Stomach smooth muscle (tissue), 2 donors: Measurements from ENCODE around the gene VAT1.
A peak's percentile ranks its signal among the peaks of the same experiment; 100 is the strongest.

ENCODE experiments used
- H3K27ac ChIP-seq: one replicate; pipeline ENCODE4 v1.7.0; 2013; ENCODE audit warnings: mild to moderate bottlenecking, low read length, inconsistent platforms
- H3K27me3 ChIP-seq, 2 donors: one replicate each; pipeline ENCODE4 v1.7.0; 2013; ENCODE audit warnings: low read length in 2 of 2; ENCODE audit not compliant: insufficient read depth in 2 of 2, control insufficient read depth in 1 of 2
- H3K36me3 ChIP-seq, 2 donors: one replicate each; pipeline ENCODE4 v1.7.0; 2013; ENCODE audit warnings: low read length in 2 of 2; ENCODE audit not compliant: control insufficient read depth in 2 of 2, insufficient read depth in 2 of 2
- H3K4me1 ChIP-seq: one replicate; pipeline ENCODE4 v1.7.0; 2013; ENCODE audit warnings: low read length; ENCODE audit not compliant: control insufficient read depth, insufficient read depth
- H3K4me3 ChIP-seq, 2 donors: one replicate each; pipeline ENCODE4 v1.7.0; 2013; ENCODE audit warnings: low read length in 2 of 2
- H3K9ac ChIP-seq, 2 donors: one replicate each; pipeline ENCODE4 v1.7.0; 2013; ENCODE audit warnings: low read length in 2 of 2, mild to moderate bottlenecking in 1 of 2
- H3K9me3 ChIP-seq, 2 donors: one replicate each; pipeline ENCODE4 v1.7.0; 2013; ENCODE audit warnings: low read length in 2 of 2; ENCODE audit not compliant: control insufficient read depth in 2 of 2
- donor health status: healthy.
- donor health status: Pancreatic carcinoma.

VAT1 gene

DNA sequence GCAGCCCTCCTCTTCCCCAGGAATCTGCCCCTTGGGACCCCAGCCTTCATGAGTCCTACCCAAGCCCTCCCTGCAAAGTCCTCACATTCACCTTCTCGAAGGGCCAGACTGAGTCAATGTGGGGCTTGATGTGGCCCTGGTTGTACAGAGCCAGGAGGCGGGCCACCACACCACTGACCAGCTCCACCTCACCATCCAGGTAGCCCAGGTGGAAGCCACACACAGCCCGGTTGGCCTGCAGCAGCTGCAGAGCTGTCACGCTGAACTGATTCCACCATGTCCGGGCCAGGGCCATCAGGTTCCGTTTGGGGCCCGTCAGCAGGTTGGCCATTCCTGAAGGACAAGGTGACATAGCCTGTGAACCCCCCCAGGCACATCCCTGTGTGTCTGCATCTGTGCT is 6.0 kb downstream of the VAT1 start:
- Histone ChIP-seq H3K9ac (no peak overlapping the region), H3K36me3 (peaks cover 32 to 37% of the 10 kb centered on the region in 2 donors), H3K27ac (peak overlapping the region; percentile 24), H3K9me3 (no peaks in the 10 kb centered on the region), H3K27me3 (no peaks in the 10 kb centered on the region), H3K4me1 (peaks cover 50% of the 10 kb centered on the region), H3K4me3 (peak overlapping the region in 1 of 2 donors; percentile 15)

DNA sequence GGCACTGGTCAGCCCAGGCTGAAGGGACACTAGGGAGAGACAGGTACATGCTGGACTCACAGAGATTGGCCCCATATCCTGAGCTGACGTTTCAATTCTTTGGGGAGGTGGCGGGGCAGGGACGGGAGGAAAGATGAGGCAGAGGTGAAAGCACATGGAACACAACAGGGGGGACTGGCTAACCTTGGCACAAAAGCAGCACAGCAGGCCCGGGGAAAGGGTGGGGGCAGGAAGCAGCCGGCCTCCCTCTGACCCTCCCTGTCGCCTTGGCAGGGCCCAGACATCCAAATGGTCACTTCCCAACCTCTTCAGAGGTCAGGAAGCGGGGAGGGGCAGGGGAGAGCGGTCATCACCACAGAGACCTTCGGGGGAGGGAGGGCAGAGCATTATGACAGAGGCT is 6.6 kb downstream of the VAT1 start:
- peaks cover 45% of the 10 kb centered on the region for H3K4me1 ChIP-seq
- H3K4me3 ChIP-seq: no peak overlapping the region
- H3K27ac ChIP-seq: peak overlapping the region; percentile 37

DNA sequence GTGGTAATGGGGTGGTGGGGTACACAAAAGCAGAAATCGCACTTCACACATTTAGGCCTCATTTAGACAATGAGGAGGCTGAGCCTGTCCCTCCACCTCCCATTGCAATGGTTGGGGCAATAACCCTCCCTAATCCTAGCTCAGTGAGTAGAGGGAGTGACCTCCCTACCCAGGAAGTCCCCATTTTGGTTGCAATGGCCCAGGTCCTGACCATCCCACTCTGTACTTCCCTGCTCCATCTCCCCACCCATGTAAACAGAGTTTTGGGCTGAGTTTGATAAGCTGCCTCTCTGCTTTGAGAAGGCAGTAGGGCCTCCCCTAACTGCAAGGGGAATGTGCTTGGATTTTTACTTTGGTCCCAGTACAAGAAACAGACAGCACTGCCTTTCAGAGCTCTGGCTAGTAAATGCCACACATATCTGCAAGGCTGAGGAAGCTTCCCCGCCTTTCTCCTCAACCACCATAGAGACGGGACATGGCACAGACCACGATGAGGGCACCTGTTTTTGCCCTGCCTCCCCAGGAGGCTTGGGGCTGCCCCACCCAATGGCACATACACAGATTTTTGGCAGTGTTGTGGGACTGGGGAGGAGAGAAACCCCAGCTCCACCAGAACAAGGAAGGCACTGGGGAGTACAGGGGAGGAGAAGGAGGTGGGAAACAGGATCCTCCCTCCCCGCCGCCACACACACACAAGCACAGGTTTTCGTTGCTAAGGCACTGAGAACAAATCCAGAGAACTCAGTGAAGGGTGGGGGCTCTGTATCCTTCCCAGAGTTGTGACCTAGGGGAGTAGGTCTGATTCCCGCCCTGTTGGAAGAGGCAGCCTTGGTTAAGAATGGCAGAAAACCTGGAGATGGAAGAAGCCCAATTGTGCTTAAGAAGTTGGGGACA is 7.3 kb downstream of the VAT1 start:
- H3K36me3 ChIP-seq: peaks cover 32 to 37% of the 10 kb centered on the region in 2 donors
- peaks cover 38% of the 10 kb centered on the region for H3K4me1 ChIP-seq
- H3K27me3 ChIP-seq: no peaks in the 10 kb centered on the region
- no peaks in the 10 kb centered on the region for H3K9me3 ChIP-seq
- H3K27ac ChIP-seq: peak overlapping the region; percentile 37
- no peak overlapping the region for H3K9ac ChIP-seq
- H3K4me3 ChIP-seq: no peak overlapping the region

More for the DNA sequence above, 6.6 kb downstream of the VAT1 start:
- Histone ChIP-seq H3K9me3 (no peaks in the 10 kb centered on the region), H3K27me3 (no peaks in the 10 kb centered on the region), H3K36me3 (peaks cover 32 to 37% of the 10 kb centered on the region in 2 donors), H3K9ac (no peak overlapping the region)

DNA sequence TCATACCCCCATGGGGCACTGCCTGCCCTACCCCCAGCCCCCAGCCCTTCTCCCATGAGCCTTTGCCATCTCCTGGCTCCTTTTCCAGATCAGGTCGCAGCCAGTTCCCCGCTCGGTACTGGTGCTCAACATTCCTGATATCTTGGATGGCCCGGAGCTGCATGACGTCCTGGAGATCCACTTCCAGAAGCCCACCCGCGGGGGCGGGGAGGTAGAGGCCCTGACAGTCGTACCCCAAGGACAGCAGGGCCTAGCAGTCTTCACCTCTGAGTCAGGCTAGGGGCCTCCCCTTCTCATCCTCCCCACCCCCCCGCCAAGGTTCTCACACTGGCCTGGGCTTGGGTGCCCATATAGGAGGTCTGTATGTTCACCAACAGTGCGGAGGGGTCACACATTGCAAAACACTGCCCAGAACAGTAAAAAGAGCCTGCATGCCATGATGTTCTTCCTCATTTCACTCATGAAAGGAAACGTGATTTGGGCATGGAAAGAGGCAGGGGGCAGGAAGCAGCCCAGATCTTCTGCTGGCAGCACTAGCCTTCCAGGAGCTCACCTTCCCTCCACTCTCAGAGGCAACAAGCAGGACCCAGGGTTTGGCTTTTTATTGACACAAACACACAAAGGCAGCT is 8.1 kb downstream of the VAT1 start:
- H3K36me3 ChIP-seq: peaks cover 32 to 37% of the 10 kb centered on the region in 2 donors
- no peaks in the 10 kb centered on the region for H3K9me3 ChIP-seq
- H3K4me1 ChIP-seq: peaks cover 33% of the 10 kb centered on the region
- no peaks in the 10 kb centered on the region for H3K27me3 ChIP-seq
- H3K27ac ChIP-seq: peak overlapping the region; percentile 37
- H3K9ac ChIP-seq: no peak overlapping the region
- no peak overlapping the region for H3K4me3 ChIP-seq

DNA sequence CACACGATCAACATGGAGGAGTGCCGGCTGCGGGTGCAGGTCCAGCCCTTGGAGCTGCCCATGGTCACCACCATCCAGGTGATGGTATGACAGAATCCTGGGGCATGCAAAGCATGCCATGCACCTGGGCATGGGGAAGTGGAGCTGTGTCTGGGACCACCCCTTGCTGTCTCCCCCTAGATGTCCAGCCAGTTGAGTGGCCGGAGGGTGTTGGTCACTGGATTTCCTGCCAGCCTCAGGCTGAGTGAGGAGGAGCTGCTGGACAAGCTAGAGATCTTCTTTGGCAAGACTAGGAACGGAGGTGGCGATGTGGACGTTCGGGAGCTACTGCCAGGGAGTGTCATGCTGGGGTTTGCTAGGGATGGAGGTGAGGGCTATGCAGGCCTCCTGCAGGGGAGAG is 8.9 kb downstream of the VAT1 start:
- Histone ChIP-seq H3K36me3 (peaks cover 32 to 36% of the 10 kb centered on the region in 2 donors), H3K27me3 (no peaks in the 10 kb centered on the region), H3K4me1 (peaks cover 30% of the 10 kb centered on the region), H3K4me3 (no peak overlapping the region), H3K27ac (no peak overlapping the region), H3K9me3 (no peaks in the 10 kb centered on the region), H3K9ac (no peak overlapping the region)

DNA sequence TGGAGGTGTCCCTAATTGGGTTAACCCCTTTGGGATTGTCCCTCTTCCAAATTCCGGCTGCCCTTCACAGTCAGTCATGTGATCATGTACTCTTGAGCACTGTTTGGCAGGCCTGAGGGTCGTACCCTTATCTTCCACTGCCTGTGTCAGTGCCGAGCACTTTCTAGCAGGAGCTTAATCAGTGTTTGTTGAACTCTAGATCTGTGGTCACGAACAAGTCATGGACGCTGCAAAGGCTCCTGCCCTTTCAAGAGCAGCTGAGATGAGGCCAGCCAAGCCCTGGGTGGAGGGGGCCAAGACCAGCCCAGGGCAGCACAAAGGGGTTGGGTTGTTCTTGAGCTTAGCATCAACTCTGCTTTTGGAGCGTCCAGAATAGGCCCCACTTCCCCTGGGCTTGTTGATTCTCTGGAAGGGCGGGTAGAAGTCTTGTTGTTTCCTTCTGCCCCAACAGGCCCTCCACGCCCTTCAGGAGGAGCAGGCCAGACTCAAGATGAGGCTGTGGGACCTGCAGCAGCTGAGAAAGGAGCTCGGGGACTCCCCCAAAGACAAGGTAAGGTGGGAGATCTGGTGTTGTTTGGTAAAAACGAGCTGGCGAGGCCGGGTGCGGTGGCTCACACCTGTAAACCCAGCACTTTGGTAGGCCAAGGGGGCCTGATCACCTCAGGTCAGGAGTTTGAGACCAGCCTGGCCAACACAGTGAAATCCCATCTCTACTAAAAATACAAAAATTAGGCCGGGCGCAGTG is 10.3 kb downstream of the VAT1 start:
- Histone ChIP-seq H3K9ac (peak overlapping the region in 1 of 2 donors; percentile 47), H3K27ac (no peak overlapping the region), H3K9me3 (no peaks in the 10 kb centered on the region), H3K27me3 (no peaks in the 10 kb centered on the region), H3K36me3 (peaks cover 26 to 29% of the 10 kb centered on the region in 2 donors), H3K4me1 (peaks cover 26% of the 10 kb centered on the region), H3K4me3 (no peak overlapping the region)

DNA sequence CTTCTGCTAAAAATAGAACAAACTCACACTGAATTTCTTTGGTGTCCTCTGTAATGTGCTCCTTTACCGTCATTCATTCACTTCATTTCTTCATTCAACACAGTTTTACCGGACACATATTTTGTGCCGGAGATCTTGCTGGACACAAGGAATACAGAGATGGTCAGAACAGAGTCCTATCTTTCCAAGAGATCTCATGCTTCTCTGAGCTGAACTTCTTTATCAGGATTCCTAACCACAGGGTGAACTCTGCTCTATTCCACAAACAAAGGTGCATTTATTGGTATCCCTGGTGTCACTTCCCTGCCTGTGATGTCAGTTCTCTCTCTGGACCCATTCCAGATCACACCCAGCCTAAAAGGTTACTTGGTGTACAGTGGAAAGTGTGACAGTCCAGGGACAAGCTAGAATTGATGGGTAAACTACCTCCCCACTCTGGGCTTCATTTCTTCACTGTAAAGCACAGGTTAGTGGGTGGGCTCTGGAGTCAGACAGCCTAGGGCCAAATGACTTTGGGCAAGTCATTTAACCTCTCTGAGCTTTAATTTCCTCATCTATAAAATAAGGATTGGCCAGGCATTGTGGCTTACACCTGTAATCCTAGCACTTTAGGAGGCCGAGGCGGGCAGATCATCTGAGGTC is 11.4 kb downstream of the VAT1 start:
- Histone ChIP-seq H3K4me3 (no peak overlapping the region), H3K27ac (no peak overlapping the region), H3K27me3 (no peaks in the 10 kb centered on the region), H3K4me1 (peaks cover 21% of the 10 kb centered on the region), H3K36me3 (peaks cover 18 to 25% of the 10 kb centered on the region in 2 donors), H3K9ac (no peak overlapping the region), H3K9me3 (no peaks in the 10 kb centered on the region)

DNA sequence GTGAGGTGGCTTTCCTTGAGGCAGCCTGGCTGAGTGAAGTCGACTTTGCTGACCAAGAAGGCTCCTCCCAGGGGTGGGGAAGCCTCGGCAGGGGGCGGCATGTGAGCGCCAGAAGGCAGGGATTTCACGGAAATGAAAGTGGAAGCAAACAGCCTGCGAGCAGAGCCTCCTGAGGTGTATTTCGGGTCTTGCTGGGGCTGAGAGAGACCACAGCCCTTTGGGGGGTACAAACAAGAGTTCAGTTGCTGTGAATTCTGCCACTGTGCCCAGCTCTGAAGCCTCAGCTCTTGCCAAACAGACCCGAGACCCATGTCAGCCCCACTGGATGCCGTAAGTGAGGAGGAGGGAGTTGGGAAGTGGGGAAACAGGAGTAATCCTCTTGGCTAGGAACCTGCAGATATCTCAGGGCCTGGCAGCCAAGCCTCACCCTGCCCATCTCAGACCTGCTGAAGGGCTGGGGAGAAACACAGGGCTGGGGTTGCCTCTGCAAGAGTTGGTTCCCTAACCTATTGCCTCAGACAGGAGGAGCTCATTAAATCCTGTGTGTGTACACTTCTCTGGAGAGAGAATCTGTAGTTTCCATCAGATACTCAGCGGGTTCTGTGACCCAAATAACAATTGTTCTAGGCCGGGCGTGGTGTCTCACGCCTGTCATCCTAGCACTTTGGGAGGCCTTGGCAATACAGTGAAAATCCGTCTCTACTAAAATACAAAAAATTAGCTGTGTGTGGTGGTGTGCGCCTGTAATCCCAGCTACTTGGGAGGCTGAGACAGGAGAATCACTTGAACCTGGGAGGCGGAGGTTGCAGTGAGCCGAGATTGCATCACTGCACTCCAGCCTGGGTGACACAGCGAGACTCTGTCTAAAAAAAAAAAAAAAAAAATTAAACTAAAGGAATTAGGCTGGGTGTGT is 15.3 kb downstream of the VAT1 start, which contains the start of gene IFI35:
IFI35 (plus strand) TSS at position 146 of the 913 bp plus-strand sequence; CDS start at position 310, 164 bp downstream.
- H3K27ac ChIP-seq: peak within 1 kb of the TSS; percentile 92
- peaks cover 4% of the 10 kb centered on the region for H3K4me1 ChIP-seq
- H3K36me3 ChIP-seq: peaks cover 9 to 17% of the 10 kb centered on the region in 2 donors
- no peaks in the 10 kb centered on the region for H3K27me3 ChIP-seq
- peak within 1 kb of the TSS; percentile 96 to 97 for H3K9ac ChIP-seq
- H3K4me3 ChIP-seq: peak within 1 kb of the TSS; percentile 93 to 97
- H3K9me3 ChIP-seq: no peaks in the 10 kb centered on the region

DNA sequence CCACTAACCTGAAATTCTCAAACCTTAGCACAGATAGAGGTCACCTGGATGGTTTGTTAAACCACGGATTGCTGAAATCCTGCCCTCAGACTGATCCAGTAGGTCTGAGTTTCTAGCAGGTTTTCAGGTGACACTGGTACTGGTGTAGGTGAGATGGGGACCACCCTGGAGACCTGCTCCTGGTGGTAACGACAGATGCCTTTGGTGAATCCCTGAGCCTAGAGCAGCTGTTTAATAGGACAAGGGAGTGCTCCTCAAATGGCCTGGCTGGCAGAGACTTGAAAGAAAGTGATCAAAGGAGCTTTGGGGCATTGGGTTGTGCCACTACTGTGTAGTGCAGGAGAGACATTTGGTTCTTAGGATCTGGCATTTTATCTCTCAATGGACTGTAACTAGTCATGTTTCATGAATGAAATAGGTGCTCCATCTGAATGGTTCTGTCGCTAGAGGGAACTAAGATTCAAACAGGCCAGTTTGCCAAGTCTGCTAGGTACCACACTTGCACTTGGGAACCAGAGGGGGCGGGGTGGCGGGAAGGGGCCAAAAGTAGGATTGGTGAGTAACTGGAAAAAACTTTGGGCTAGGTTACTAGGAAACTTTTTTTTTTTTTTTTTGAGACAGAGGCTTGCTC is 18.5 kb downstream of the VAT1 start:
- peaks cover 18% of the 10 kb centered on the region for H3K4me1 ChIP-seq
- no peak overlapping the region for H3K27ac ChIP-seq
- no peaks in the 10 kb centered on the region for H3K27me3 ChIP-seq
- peaks cover 11 to 32% of the 10 kb centered on the region in 2 donors for H3K36me3 ChIP-seq
- no peak overlapping the region for H3K4me3 ChIP-seq
- H3K9ac ChIP-seq: no peak overlapping the region
- H3K9me3 ChIP-seq: no peaks in the 10 kb centered on the region
